H1 (cell line): ENCODE measurements around the gene RAB31. TPM values are rescaled to one million over a fixed set of nuclear protein-coding genes. Genes with fewer than 3 reads are reported as not detected.

Source experiments
- PHF8 ChIP-seq: fragments of 200-600 bp; sonication (generic); conservative IDR thresholded peaks from 2 replicates; pipeline ENCODE4 v1.7.1; 2012; ENCODE audit warnings: low read depth, mild to moderate bottlenecking, inconsistent platforms, low read length, moderate library complexity
- SAP30 ChIP-seq: fragments of 300-600 bp; sonication (generic); IDR thresholded peaks from 2 replicates; pipeline ENCODE4 v1.7.1; 2012; ENCODE audit warnings: low read length, moderate library complexity, mild to moderate bottlenecking, inconsistent platforms; ENCODE audit not compliant: insufficient read depth, insufficient replicate concordance
- polyA plus RNA-seq, 7 experiments: library from polyadenylated mRNA; depleted of rRNA in 3 of 7; stranded (reverse) in 5 of 7; unstranded in 2 of 7; fragments of >200 nt in 5 of 7; fragments of 200-250 nt in 2 of 7; gene quantifications; 1 replicate in 5 of 7; 2 replicates in 1 of 7; 4 replicates in 1 of 7; pipeline versions ENCODE4 v1.2.1 to v1.2.3, GENCODE V29; 2011 to 2013; ENCODE audit warnings: missing spikeins in 2 of 7, mixed read lengths in 2 of 7
- total RNA-seq: library from RNA; stranded (reverse); fragmentation: NEBNext Ultra II Directional; extraction: Animal tissue kit (Norgen Biotek cat#: 25700); gene quantifications from 2 replicates; pipeline ENCODE4 v1.2.1, GENCODE V29; 2021

Gene RAB31
- total and polyA plus RNA-seq, 2 of the 8 experiments (the other 6 are each of a cell fraction or from before 2014, with no cell fraction given): 15.2 to 40.9 TPM

DNA sequence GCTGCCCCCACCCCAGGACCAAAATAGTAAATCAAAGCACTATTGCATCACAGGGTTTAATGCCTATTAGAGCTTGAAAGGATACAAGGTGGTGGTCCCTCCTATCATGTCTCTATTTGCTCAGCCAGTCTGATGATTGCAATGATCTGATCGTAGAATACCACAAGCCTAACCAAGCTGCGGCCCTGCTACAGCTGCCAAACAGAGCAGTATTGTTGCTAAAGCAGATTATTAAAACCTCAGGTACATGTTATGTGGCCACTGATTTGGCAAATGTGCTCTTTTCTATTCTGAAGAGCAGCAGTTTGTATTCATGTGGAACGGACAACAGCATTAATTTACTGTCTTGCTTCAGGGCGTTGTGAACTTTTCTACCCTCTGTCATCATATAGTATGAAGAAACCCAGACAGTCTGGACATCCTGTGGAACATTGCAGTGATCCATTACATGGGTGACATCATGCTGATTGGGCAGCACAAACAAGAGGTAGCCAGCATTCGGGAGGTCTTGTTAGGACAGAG, 197.4 kb downstream of the RAB31 start (continued):
- TF ChIP-seq PHF8 (no peak), SAP30 (no peak)
